ENCODE results near the gene TXNRD3.
"Not testable (repeated sequence)": the region's sequence is repeated elsewhere in the genome, so short reads cannot be mapped to it uniquely, and the experiment has no call there.

Gene TXNRD3

GRCh38 chr3:126591515-126591914 lies 63.4 kb downstream of the TXNRD3 start:
- not testable (repeated sequence) for DNase-seq (ENCODE audit: low read depth)

DNA sequence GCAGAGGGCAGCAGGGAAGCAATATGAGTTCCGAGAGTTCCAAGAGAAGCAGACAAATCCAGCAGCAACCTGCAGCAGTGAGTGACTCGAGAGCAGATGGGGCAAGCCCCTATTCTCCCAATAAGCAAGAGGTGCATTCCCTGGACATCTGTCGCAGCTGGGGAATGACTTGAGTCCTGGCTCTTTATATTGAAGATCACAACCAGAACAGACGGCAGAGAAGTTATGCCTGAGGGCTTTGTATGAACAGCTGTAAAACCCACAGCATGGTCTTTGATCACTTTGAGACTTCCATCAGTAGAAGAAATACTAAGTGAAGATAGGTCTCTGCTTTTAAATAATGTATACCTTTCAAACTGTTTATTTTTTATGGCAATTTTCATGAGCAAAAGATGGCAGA lies 72.6 kb downstream of the TXNRD3 start:
- DNase-seq (ENCODE audit: low read depth) = no peak

DNA sequence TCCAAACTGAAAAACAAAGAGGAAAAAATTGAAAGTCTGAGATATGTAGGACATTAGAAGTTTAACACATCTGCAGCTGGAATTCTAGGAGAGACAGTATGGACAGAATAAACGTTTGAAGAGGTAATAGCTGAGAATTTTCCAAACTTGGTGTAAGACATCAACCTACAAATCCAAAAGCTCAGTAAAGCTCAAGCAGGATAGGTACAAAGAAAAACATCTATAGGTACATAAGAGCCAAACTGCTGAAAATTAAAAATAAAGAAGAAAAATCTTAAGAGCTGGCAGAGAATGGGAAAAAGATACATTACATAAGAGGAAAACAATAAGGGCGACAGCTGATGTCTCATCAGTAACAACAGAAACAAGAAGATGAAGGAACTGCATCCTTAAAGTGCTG lies 73.4 kb downstream of the TXNRD3 start:
- DNase-seq (ENCODE audit: low read depth) = no peak

- no peak for DNase-seq (ENCODE audit: low read depth)
These were observed 74.2 kb downstream of the TXNRD3 start for GRCh38 chr3:126580746-126581145.

DNA sequence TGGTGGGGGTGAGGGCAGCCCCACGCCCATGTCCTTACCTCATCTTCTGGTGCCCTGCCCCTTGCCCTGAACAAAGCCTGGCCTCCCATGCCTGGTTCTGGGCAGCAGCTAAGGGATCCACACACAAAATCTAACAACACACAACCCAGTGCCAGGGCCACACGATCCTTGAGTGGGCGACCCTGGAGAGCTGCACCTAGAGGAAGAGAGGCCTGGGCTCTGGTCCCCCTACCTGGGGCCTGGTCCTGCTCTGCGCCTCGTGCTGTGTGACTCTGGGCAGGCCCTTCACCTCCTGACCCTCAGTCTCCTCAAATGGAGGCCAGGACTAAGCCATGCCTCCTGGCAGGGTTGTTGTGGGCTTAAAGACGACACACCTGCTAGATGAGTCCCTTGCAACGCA lies 76.2 kb downstream of the TXNRD3 start:
- DNase-seq (ENCODE audit: low read depth) = no peak

GRCh38 chr3:126577261-126577660 lies 77.7 kb downstream of the TXNRD3 start:
- DNase-seq (ENCODE audit: low read depth) = no peak

GRCh38 chr3:126573492-126574117 lies 81.3 kb downstream of the TXNRD3 start:
- DNase-seq (ENCODE audit: low read depth) = no peak

- DNase-seq (ENCODE audit: low read depth) = no peak
These were observed 83.8 kb downstream of the TXNRD3 start for GRCh38 chr3:126571078-126571477.

GRCh38 chr3:126570103-126570541 lies 84.8 kb downstream of the TXNRD3 start:
- DNase-seq (ENCODE audit: low read depth) = no peak

DNA sequence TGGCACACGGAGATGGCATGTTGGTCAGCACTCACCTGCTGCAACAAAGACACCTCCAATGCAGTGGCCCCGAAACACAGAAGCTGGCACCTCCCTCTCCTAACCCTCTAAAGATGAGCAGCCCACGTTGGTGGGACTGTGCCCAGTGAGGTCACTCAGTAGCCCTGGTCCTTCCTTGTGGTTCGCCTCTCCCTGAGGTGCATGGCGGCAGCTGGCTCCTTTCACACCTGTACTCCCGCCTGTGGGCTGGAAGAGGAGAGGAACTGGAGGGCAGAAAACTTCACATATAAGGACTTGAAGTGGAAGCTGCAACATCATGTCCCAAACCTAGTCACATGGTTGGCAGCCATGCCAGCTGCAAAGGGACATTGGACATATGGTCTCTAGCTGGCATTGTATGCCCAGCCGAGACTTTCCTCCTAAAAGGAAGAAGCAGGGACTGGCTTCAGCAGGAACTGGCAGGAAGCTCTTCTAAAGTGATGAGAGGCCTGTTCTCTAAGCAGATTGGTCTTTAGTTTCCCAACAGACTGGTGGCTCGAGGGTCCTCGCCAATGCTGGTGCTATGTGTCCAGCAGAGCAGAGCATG lies 85.4 kb downstream of the TXNRD3 start:
- no peak for DNase-seq (ENCODE audit: low read depth)

GRCh38 chr3:126568776-126569342 lies 86.1 kb downstream of the TXNRD3 start:
- DNase-seq (ENCODE audit: low read depth) = no peak

DNA sequence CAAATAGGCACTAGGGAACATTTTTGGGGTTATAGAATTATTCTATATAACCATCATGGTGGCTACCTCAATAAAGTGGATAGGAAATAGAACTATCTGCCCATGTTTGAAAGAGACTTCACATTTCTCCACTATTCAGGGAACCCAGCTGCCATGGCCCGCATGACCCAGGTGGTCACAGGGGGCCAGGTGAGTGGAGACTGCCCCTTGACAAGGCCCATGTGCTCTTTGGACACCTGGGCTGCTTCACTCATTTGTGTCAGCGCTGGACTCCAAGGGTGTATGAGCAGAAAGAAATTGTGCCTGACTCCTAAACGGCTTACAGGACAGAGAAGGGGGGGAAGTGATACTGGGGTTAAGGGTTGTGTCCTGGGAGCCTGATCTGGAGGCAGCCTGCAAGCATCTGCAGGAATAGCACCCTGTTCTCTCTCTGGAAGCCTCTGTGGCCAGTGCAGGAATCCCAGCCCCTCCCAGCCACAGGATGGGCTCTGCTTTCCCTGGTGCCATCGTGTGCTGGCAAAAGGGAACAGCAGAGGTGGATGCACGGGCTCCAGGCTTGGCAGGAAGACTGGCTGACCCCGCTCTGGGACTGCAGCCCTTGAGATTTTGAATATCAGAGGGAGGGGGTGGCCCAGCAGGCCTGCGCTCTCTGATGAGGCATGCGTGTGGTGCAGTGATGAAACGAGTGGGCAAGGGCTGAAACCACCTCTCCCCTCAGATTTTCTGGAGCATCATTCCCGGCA lies 87.1 kb downstream of the TXNRD3 start:
- no peak for DNase-seq (ENCODE audit: low read depth)

- no peak for DNase-seq (ENCODE audit: low read depth)
These were observed 92.1 kb downstream of the TXNRD3 start for GRCh38 chr3:126562737-126563276.

- no peak for DNase-seq (ENCODE audit: low read depth)
These were observed 96.4 kb downstream of the TXNRD3 start, which contains the start of gene C3orf22 for GRCh38 chr3:126558336-126559071. C3orf22 (minus strand) TSS chr3:126558932; CDS start chr3:126553390, 5,542 bp downstream.

DNA sequence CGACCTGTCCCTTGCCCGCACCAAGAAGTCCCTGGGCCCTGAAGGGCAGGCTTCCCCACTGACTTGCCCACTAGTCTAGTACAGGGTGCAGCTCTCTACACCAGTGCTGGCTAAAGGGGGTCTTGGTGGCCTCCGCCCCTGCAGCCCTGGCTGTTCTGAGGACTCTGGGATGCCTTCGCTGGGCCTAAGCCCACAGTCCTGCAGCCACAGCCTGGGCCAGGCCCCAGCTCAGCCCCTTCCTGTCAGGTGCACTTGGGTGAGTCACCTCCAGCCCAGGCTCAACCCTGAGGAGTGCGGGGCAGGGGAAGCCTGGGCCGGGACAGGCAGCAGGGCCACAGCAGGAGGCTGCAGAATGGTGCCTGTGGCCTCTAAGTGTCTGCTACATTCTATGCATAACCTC lies 97.2 kb downstream of the TXNRD3 start:
- DNase-seq (ENCODE audit: low read depth) = no peak

- DNase-seq (ENCODE audit: low read depth) = no peak
These were observed 97.5 kb downstream of the TXNRD3 start for GRCh38 chr3:126557415-126557745.

All from GM04504 (cell line).